H9 (cell line): Measurements from ENCODE around the gene EFL1. TPM values are rescaled to one million over a fixed set of nuclear protein-coding genes. Genes with fewer than 3 reads are reported as not detected.
"Not testable (repeated sequence)": the region's sequence is repeated elsewhere in the genome, so short reads cannot be mapped to it uniquely, and the experiment has no call there.

Source experiments
- DNase-seq: peaks from one replicate; pipeline ENCODE4 v3.0.0-alpha.2; 2017
- H2AFZ ChIP-seq: one replicate; pipeline ENCODE4 v1.6.1; 2013; ENCODE audit warnings: mild to moderate bottlenecking, low read length, control low read depth, moderate library complexity
- H2AK5ac ChIP-seq: 2 replicates; pipeline ENCODE4 v1.6.1; 2013; ENCODE audit warnings: low read length, control low read depth, mixed read lengths; ENCODE audit not compliant: insufficient read length
- H2BK120ac ChIP-seq: one replicate; pipeline ENCODE4 v1.6.1; 2013; ENCODE audit warnings: low read depth, mild to moderate bottlenecking, low read length, control low read depth, inconsistent platforms; ENCODE audit not compliant: poor library complexity, severe bottlenecking
- H2BK12ac ChIP-seq: 2 replicates; pipeline ENCODE4 v1.6.1; 2013; ENCODE audit warnings: low read length, control low read depth, mixed read lengths, low read depth; ENCODE audit not compliant: insufficient read length
- H2BK15ac ChIP-seq: 2 replicates; pipeline ENCODE4 v1.6.1; 2013; ENCODE audit warnings: low read depth, low read length, control low read depth
- H2BK20ac ChIP-seq: one replicate; pipeline ENCODE4 v1.6.1; 2013; ENCODE audit warnings: low read depth, mild to moderate bottlenecking, low read length, control low read depth, inconsistent platforms; ENCODE audit not compliant: poor library complexity, severe bottlenecking
- H2BK5ac ChIP-seq: 2 replicates; pipeline ENCODE4 v1.6.1; 2013; ENCODE audit warnings: low read length, control low read depth, mixed read lengths; ENCODE audit not compliant: insufficient read length
- H3K14ac ChIP-seq: 2 replicates; pipeline ENCODE4 v1.6.1; 2013; ENCODE audit warnings: low read length, control low read depth; ENCODE audit not compliant: insufficient read depth
- H3K18ac ChIP-seq: 2 replicates; pipeline ENCODE4 v1.6.1; 2013; ENCODE audit warnings: low read depth, mild to moderate bottlenecking, mixed read lengths, low read length, control low read depth; ENCODE audit not compliant: insufficient read length
- H3K23ac ChIP-seq: 2 replicates; pipeline ENCODE4 v1.6.1; 2013; ENCODE audit warnings: low read length, control low read depth, mixed read lengths, low read depth; ENCODE audit not compliant: insufficient read length
- H3K23me2 ChIP-seq: 2 replicates; pipeline ENCODE4 v1.6.1; 2013; ENCODE audit warnings: low read depth, mild to moderate bottlenecking, mixed read lengths, low read length, control low read depth; ENCODE audit not compliant: insufficient read length, poor library complexity, severe bottlenecking
- H3K27ac ChIP-seq: 2 replicates; pipeline ENCODE4 v1.5.1; 2013; ENCODE audit warnings: low read length, control low read depth, mixed read lengths, low read depth; ENCODE audit not compliant: insufficient read length
- H3K27me3 ChIP-seq: 2 replicates; pipeline ENCODE4 v1.6.1; 2013; ENCODE audit warnings: low read length, control low read depth, inconsistent platforms; ENCODE audit not compliant: insufficient read depth
- H3K4ac ChIP-seq: 2 replicates; pipeline ENCODE4 v1.6.1; 2013; ENCODE audit warnings: low read depth, mild to moderate bottlenecking, control low read depth, inconsistent platforms, low read length, moderate library complexity
- H3K4me1 ChIP-seq: 2 replicates; pipeline ENCODE4 v1.6.1; 2013; ENCODE audit warnings: low read length, control low read depth, inconsistent platforms; ENCODE audit not compliant: insufficient read depth
- H3K4me2 ChIP-seq: 2 replicates; pipeline ENCODE4 v1.6.1; 2013; ENCODE audit warnings: low read length, control low read depth, mixed read lengths; ENCODE audit not compliant: insufficient read length, insufficient read depth
- H3K56ac ChIP-seq: 2 replicates; pipeline ENCODE4 v1.6.1; 2013; ENCODE audit warnings: low read depth, mild to moderate bottlenecking, mixed read lengths, low read length, control low read depth; ENCODE audit not compliant: insufficient read length
- H3K79me1 ChIP-seq: 2 replicates; pipeline ENCODE4 v1.6.1; 2013; ENCODE audit warnings: low read depth, mild to moderate bottlenecking, moderate library complexity, low read length, control low read depth, inconsistent platforms; ENCODE audit not compliant: insufficient read depth, poor library complexity, severe bottlenecking
- H3K79me2 ChIP-seq: 2 replicates; pipeline ENCODE4 v1.6.1; 2013; ENCODE audit warnings: low read length, control low read depth, inconsistent platforms; ENCODE audit not compliant: insufficient read depth
- H3K9ac ChIP-seq: 2 replicates; pipeline ENCODE4 v1.6.1; 2013; ENCODE audit warnings: low read length, control low read depth, mixed read lengths; ENCODE audit not compliant: insufficient read length; ENCODE audit errors: extremely low read depth
- H3K9me3 ChIP-seq: one replicate; pipeline ENCODE4 v1.6.1; 2013; ENCODE audit warnings: low read depth, low read length, inconsistent platforms; ENCODE audit not compliant: control insufficient read depth
- H3T11ph ChIP-seq: one replicate; pipeline ENCODE4 v1.6.1; 2013; ENCODE audit warnings: mild to moderate bottlenecking, low read length, control low read depth, inconsistent platforms
- H4K20me1 ChIP-seq: one replicate; pipeline ENCODE4 v1.6.1; 2013; ENCODE audit not compliant: control insufficient read depth, insufficient read length, insufficient read depth
- H4K5ac ChIP-seq: 2 replicates; pipeline ENCODE4 v1.6.1; 2013; ENCODE audit warnings: low read depth, mild to moderate bottlenecking, mixed read lengths, low read length, control low read depth; ENCODE audit not compliant: insufficient read length
- H4K8ac ChIP-seq: replicated peaks from 2 replicates; pipeline ENCODE4 v1.6.1; 2013; ENCODE audit warnings: low read length, control low read depth, mixed read lengths, low read depth; ENCODE audit not compliant: insufficient read length
- H4K91ac ChIP-seq: 2 replicates; pipeline ENCODE4 v1.6.1; 2013; ENCODE audit warnings: low read depth, mild to moderate bottlenecking, moderate library complexity, mixed read lengths, low read length, control low read depth; ENCODE audit not compliant: insufficient read length
- H3K27ac Mint-ChIP-seq, 3 experiments: 2 replicates in 2 of 3; 3 replicates in 1 of 3; pipeline ENCODE4 v1.8.0; 2020 to 2021; ENCODE audit warnings: mixed read lengths in 3 of 3, mild to moderate bottlenecking in 1 of 3, moderate library complexity in 1 of 3
- H3K27me3 Mint-ChIP-seq: 2 replicates; pipeline ENCODE4 v1.8.0; 2021; ENCODE audit warnings: low read depth, mild to moderate bottlenecking, moderate library complexity, mixed read lengths
- H3K36me3 Mint-ChIP-seq, 3 experiments: 2 replicates in 2 of 3; 3 replicates in 1 of 3; pipeline ENCODE4 v1.8.0; 2020 to 2021; ENCODE audit warnings: low read depth in 3 of 3, mixed read lengths in 3 of 3; ENCODE audit not compliant: insufficient read depth in 1 of 3
- H3K4me1 Mint-ChIP-seq, 2 experiments: 2 replicates each; pipeline ENCODE4 v1.8.0; 2020; ENCODE audit warnings: mixed read lengths in 2 of 2
- H3K4me3 Mint-ChIP-seq, 2 experiments: 2 replicates in 1 of 2; 3 replicates in 1 of 2; pipeline ENCODE4 v1.8.0; 2020 to 2021; ENCODE audit warnings: mild to moderate bottlenecking in 2 of 2, mixed read lengths in 2 of 2, moderate library complexity in 1 of 2
- H3K9me3 Mint-ChIP-seq, 2 experiments: 2 replicates in 1 of 2; 3 replicates in 1 of 2; pipeline ENCODE4 v1.8.0; 2020; ENCODE audit warnings: mild to moderate bottlenecking in 2 of 2, mixed read lengths in 2 of 2, moderate library complexity in 1 of 2
- WGBS: extraction: QIAGEN DNeasy Blood & Tissue Kit; methylation state at CpG from one replicate; pipeline ENCODE4 v1.1.7; 2013; ENCODE audit warnings: missing lambda C conversion rate, low lambda C conversion rate, mixed read lengths; ENCODE audit not compliant: insufficient read length; ENCODE audit errors: extremely low coverage; 5-methylcytosine and 5-hydroxymethylcytosine counted together
- total RNA-seq: library from RNA; stranded (reverse); gene quantifications from 2 replicates; pipeline ENCODE4 v1.2.1, GENCODE V29; 2021

EFL1 gene
- total RNA-seq, 1 experiment from 2014 or later: 29.4 TPM

DNA sequence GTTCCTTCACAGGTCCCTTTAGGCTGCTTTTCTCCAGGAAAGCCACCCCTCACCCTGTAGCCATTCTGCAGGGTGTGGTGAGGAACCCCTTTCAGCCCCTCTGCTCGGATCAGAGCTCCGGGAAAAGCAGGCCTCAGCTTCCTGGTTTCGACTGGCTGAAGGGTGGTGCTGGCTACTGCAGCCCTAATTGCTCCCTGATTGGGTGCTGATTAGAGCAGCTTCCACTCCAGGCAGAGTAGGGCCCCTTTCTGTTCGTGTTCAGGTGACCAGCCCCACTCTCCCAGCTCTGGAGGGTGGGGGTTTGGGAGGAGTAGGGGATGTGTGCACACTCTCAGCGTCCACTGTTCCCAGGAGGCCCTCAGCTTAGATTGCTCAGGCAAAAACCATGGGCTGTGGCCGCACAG lies 37.0 kb upstream of the EFL1 start:
- H3K9ac ChIP-seq, H3K27me3 Mint-ChIP-seq, H3K4me3 Mint-ChIP-seq, H3K23me2 ChIP-seq, H3K27ac ChIP-seq, H3K14ac ChIP-seq, H3K9me3 Mint-ChIP-seq, H3K27ac Mint-ChIP-seq, H3K4me1 ChIP-seq, H3T11ph ChIP-seq, H3K56ac ChIP-seq, H4K8ac ChIP-seq, H2AK5ac ChIP-seq, H4K5ac ChIP-seq, H2AFZ ChIP-seq, H2BK120ac ChIP-seq, H3K4ac ChIP-seq, H3K9me3 ChIP-seq, H2BK20ac ChIP-seq, H2BK12ac ChIP-seq, H3K23ac ChIP-seq, H3K18ac ChIP-seq, H3K79me1 ChIP-seq, H3K4me1 Mint-ChIP-seq, H3K27me3 ChIP-seq, H2BK15ac ChIP-seq, H4K91ac ChIP-seq, H3K4me2 ChIP-seq, H3K36me3 Mint-ChIP-seq, H4K20me1 ChIP-seq, H2BK5ac ChIP-seq, H3K79me2 ChIP-seq, DNase-seq: not testable (repeated sequence)
- no CpG with 5 or more reads among the region's 6 CpGs for WGBS
